SKM-1 (cell line): ENCODE data around the gene ITIH2.
"Not testable (repeated sequence)": the region's sequence is repeated elsewhere in the genome, so short reads cannot be mapped to it uniquely, and the experiment has no call there.

Experiments used
- DNase-seq: peaks from one replicate; lab custom pipeline; 2025; ENCODE audit not compliant: unreplicated experiment; lab: John Stamatoyannopoulos, UW

ITIH2 gene

DNA sequence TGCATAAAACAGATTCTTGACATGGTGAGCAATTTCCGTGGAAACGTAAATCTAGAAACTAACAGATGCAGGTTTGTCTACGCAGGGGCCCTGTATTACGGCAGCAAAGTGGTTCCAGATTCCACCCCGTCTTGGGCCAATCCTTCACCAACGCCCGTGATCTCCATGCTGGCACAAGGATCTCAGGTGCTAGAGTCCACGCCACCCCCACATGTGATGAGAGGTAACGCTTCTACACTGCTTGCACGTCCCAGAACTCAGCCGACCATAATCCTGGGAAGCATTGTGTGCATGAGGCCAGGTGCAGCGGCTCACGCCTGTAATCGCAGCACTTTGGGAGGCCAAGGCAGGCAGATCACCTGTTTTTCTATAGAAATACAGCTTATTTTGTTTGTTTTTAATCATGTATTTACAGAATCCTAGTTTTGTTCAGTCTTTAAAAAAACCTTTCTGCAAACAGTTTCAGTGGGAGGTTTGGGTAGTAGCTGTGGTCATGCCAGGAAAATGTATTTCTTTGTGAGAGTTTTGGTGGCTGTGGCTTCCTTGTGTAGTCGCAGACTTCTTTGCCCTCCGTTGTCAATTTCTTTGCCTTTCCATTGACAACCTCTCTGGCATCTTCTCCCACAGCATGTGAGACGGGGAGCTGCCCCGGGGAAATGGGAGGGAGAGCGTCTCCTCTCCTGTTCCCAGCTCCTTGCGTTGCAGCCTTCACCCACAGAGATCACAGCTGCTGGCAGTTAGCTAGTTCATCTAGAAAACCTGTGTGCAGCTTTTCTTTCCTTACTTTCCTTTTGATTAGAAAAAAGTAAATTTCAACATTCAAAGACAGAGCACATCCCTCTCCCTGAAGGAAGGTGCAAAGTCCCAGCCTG, 35.7 kb downstream of the ITIH2 start:
- no peak for DNase-seq

DNA sequence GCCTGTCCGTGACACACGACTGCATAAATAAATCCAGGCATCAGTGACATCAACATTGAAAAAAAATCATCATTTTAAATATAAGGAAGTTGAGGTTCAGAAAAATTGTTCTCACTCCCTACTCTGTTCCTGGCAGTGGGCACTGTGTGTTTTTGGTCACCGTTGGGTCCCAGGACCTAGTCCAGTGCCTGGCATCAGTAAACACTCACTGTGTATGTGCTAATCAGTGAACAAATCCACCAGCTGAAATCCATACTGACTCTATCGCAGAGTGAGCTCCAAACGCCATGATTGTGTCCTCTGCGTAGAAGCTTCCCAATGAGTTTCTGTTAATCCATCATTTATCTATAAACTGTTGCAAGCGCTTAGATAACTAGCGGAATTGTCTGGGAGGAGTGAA, 41.2 kb downstream of the ITIH2 start:
- no peak for DNase-seq

GRCh38 chr10:7748637-7749036, 45.5 kb downstream of the ITIH2 start:
- DNase-seq, result not testable (repeated sequence)

DNA sequence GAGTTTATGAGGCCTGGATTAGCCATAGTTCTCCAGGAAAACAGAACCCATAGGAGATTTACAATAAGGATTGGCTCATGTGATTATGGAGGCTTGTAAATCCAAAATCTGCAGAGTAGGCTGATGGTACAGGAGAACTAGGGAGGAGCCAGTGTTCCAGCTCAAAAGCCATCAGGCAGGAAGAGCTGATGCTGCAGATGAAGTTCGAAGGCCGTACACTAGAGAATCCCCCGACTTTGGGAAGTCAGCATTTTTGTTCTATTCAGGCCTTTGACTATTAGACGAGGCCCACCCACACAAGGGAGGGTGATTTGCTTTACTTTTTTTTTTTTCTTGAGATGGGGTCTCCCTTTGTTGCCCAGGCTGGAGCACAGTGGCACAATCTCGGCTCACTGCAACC, 47.1 kb downstream of the ITIH2 start:
- DNase-seq, result no peak

GRCh38 chr10:7752251-7752650, 49.1 kb downstream of the ITIH2 start:
- DNase-seq, result no peak

GRCh38 chr10:7755103-7755502, 52.0 kb downstream of the ITIH2 start:
- DNase-seq, result no peak

DNA sequence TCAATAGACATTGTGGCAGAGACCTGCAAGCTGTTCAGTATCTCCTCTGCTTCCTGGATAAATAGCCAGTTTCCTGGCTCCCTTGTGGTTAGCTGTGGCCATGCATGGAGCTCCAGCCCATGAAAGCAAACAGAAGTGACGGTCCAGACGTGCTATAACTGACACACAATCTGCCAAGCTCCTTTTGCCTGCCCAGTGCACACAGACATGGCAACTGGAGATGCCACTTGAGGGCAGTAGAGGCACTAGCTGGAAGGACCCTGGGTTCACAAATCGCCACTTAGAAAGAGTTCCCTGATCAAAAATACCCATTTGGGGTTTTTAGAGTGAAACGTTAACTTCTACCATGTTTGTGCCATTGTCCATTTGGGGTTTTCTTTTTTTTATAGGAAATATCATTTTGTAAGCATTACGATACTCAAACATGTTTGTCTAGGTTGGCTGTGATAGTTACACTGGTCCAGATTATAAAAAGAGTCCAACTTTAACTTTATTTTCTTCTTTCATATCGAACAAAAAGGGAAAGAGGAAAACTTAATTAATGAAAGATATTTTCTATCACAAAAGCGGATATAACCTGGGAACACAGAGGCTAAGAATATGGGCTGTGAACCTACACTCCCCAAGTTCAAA, 53.4 kb downstream of the ITIH2 start:
- DNase-seq, result no peak

GRCh38 chr10:7763929-7764328, 60.8 kb downstream of the ITIH2 start:
- DNase-seq, result no peak

DNA sequence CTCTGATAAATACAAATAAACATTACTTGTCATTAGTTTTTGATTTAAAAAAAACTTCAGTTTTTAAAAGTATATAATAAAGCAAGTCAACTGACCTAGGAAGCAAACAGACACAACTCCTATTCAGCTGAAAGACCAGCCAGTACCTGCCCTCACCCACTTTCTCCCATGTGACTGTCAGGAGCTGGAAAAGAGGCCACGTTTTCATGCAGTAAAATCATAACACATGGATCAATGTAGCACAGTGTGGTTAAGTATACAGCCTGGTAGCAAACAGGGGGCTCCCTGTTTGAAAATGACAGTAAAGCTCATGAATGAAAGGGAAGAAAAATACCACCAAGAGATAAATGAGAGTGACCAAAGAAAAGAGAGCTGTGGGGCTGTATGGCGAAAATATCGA, 63.1 kb downstream of the ITIH2 start:
- DNase-seq, result no peak

- no peak for DNase-seq
Measured at GRCh38 chr10:7767209-7767608, 64.1 kb downstream of the ITIH2 start.

GRCh38 chr10:7768417-7768816, 65.3 kb downstream of the ITIH2 start:
- DNase-seq, result no peak

DNA sequence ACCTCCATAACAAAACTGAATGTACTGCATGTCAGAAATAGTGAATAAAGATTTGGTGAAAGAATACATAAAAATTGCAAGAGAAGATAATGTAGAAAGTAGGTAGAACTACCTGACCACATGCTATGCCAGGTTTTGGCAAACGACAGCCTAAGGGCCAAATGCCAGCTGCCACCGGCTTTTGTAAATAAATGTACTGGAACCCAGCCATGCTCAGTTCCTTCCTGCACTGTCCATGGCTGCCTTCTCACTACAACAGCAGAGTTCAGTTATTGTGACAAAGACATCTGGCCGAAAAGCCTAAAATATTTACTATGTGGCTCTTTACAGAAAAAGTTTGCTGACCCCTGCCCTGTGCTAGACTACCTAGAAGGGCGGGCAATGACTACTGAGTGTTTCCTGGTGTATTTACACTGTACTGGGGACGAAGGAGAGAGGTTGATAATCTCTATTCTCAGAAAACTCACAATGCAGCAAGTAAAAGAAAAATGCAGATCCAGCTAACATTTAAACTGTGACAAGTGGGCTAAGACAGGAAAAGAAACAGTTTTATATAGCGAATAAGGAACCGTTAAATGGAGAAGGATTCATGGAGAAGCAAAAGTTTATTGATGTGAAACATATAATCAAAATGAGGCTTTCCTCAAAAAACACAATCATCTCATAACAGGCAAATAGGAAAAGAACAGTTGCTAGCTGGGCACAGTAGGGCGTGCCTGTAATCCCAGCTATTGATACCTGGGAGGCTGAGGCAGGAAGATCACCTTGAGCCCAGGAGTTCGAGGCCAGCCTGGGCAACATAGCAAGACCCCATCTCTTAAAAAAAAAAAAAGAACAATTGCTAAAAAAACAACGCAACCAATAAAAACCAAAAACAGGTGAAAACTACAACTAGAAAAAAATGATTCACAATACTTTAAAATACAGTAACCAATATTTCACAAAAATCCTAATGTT, 71.0 kb downstream of the ITIH2 start:
- DNase-seq, result no peak

- no peak for DNase-seq
Measured at GRCh38 chr10:7776777-7777176, 73.7 kb downstream of the ITIH2 start.

GRCh38 chr10:7782194-7782593, 79.1 kb downstream of the ITIH2 start:
- not testable (repeated sequence) for DNase-seq

DNA sequence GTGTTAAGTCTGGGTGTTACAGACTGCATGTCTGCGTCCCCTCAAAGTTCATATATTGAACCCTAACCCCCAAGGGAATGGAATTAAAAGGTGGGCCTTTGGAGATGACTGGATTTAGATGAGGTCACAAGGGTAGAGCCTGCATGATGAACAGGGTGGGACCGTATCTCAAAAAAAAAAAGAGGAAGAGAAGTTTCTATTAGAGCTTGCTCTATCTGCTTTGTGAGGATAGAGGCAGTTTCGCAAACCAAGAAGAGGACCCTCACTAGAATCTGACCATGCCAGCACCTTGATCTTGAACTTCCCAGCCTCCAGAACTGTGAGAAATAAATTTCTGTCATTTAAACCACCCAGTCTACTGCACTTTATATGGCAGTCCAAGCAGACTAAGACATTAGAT, 83.3 kb downstream of the ITIH2 start:
- DNase-seq, result no peak

GRCh38 chr10:7787150-7787856, 84.2 kb downstream of the ITIH2 start:
- DNase-seq, result no peak

DNA sequence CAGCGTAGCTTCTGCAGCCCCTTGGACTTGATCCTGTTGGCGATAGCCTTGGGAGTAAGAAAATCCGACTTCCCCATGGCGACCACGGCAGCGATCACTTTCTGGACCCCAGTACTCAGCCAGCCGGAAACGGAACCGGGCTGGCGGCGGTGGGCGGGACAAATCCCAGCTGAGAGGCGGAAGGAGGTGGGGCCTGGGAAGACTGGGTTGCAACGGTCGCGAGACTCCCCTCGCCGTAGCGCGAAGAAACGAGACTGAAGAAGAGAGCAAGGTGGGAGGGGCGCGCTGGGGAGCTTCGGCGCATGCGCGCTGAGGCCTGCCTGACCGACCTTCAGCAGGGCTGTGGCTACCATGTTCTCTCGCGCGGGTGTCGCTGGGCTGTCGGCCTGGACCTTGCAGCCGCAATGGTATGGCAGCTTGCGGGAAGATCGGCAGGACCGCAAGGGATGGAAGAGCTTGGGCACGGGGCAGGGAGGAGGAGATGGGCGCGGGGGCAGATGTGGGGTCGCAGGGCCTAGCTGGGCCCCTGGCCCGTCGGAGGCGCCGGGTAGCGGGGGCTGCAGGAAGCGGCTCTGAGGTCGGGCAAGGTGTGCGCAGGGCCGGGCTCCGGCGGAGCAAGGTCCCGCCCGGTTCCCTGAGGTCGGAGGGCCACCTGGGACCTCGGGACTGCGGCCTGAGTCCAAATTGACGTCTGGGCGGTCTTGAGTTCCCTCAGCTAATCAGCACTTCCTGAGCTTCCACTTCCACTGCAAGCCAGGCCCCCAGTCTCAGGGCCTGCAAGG, 84.9 kb downstream of the ITIH2 start, which contains the start of the genes ATP5F1C and KIN:
Gene ATP5F1C (plus strand): TSS at position 321 of the 782 bp plus-strand sequence. CDS start 31 bp downstream, at position 352.
Gene KIN (minus strand): TSS at position 137 of the 782 bp plus-strand sequence. CDS start 60 bp downstream, at position 77.
- peak; percentile 74 for DNase-seq

GRCh38 chr10:7788639-7789286, 85.6 kb downstream of the ITIH2 start:
- no peak for DNase-seq

DNA sequence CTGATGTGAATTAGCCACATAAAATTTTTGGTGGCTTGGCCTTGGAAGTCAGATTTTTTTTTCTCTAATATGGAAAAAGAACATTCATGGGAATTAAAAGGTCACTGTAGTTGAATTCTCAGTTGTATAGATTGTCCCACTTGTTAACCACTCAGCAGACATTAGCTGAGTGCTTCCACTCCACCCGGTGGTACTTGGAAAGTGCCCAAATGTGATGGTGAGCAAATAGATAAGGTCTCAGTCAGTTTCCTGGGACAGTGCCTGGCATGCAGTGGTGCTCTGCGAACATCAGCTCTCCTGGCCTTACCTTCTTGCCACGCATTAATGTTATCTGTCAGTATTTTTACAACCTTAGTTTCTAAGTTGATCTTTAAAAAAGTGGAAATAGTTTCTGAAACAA, 86.3 kb downstream of the ITIH2 start:
- no peak for DNase-seq
